GM12873 (cell line): ENCODE results near the gene SPIN2A.

Experiments
- CTCF ChIP-seq: IDR thresholded peaks from 2 replicates; pipeline ENCODE4 v1.5.1; 2012; ENCODE audit warnings: low read depth, mild to moderate bottlenecking, moderate library complexity, low read length, control low read depth; ENCODE audit not compliant: insufficient read depth; ENCODE audit errors: missing control alignments

SPIN2A gene

GRCh38 chrX:57137501-57137900 lies 304 bp upstream of the SPIN2A start:
- no peak for TF ChIP-seq CTCF

- no peak for TF ChIP-seq CTCF
Observed at GRCh38 chrX:57135287-57135686, 1.9 kb downstream of the SPIN2A start.

GRCh38 chrX:57134702-57135101 lies 2.5 kb downstream of the SPIN2A start:
- no peak for TF ChIP-seq CTCF

- TF ChIP-seq CTCF, result no peak
Observed at GRCh38 chrX:57133706-57134105, 3.5 kb downstream of the SPIN2A start.

- TF ChIP-seq CTCF, result no peak
Observed at GRCh38 chrX:57132046-57132445, 5.2 kb downstream of the SPIN2A start.

- TF ChIP-seq CTCF, result no peak
Observed at GRCh38 chrX:57121816-57122215, 15.4 kb downstream of the SPIN2A start.

- no peak for TF ChIP-seq CTCF
Observed at GRCh38 chrX:57121162-57121755, 15.9 kb downstream of the SPIN2A start, which contains the start of gene SPIN2B. Gene SPIN2B, minus strand, starts transcription at chrX:57121548.
